ENCODE results near the gene ERBB4. TPM values are rescaled to one million over a fixed set of nuclear protein-coding genes. Genes with fewer than 3 reads are reported as not detected.
A peak's percentile ranks its signal among the peaks of the same experiment; 100 is the strongest.

The ERBB4 gene
- total RNA-seq, 1 donor from 2014 or later, result 9.2 TPM

DNA sequence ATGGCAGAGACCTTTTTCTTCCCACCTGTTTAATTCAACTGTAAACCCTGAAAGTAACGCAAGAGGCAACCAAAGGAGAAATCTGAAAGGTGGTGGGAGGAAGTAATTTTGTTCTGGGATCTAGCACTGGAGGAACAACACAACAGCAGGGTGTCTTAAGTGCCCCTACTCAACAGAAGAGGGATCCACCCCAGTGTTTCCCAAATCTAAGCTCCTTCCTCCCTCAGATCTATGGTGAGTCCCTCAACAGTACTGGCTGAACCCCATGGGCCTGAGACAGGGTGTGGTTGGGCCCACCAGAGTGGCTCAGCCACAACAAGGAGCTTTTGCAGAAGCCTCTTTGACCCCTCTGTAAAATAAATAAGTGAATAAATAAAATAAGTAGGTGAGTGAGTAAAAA, 790.3 kb downstream of the ERBB4 start:
- H3K27me3 Mint-ChIP-seq (ENCODE audit: low read depth), result no peaks in the 10 kb centered on the region
- peaks cover 12% of the 10 kb centered on the region for H3K4me1 Mint-ChIP-seq
- H3K36me3 Mint-ChIP-seq, result no peaks in the 10 kb centered on the region
- no peak for DNase-seq (ENCODE audit: low spot score in 2 of 2, unreplicated experiment in 2 of 2)
- no peak overlapping the region for H3K27ac Mint-ChIP-seq
- no peak overlapping the region for H3K4me3 Mint-ChIP-seq
- H3K9me3 Mint-ChIP-seq, result no peaks in the 10 kb centered on the region
- TF ChIP-seq, protein P1, sequence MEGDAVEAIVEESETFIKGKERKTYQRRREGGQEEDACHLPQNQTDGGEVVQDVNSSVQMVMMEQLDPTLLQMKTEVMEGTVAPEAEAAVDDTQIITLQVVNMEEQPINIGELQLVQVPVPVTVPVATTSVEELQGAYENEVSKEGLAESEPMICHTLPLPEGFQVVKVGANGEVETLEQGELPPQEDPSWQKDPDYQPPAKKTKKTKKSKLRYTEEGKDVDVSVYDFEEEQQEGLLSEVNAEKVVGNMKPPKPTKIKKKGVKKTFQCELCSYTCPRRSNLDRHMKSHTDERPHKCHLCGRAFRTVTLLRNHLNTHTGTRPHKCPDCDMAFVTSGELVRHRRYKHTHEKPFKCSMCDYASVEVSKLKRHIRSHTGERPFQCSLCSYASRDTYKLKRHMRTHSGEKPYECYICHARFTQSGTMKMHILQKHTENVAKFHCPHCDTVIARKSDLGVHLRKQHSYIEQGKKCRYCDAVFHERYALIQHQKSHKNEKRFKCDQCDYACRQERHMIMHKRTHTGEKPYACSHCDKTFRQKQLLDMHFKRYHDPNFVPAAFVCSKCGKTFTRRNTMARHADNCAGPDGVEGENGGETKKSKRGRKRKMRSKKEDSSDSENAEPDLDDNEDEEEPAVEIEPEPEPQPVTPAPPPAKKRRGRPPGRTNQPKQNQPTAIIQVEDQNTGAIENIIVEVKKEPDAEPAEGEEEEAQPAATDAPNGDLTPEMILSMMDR (IDR thresholded peaks at IDR 0.05; ENCODE audit: unreplicated experiment), result no peak

DNA sequence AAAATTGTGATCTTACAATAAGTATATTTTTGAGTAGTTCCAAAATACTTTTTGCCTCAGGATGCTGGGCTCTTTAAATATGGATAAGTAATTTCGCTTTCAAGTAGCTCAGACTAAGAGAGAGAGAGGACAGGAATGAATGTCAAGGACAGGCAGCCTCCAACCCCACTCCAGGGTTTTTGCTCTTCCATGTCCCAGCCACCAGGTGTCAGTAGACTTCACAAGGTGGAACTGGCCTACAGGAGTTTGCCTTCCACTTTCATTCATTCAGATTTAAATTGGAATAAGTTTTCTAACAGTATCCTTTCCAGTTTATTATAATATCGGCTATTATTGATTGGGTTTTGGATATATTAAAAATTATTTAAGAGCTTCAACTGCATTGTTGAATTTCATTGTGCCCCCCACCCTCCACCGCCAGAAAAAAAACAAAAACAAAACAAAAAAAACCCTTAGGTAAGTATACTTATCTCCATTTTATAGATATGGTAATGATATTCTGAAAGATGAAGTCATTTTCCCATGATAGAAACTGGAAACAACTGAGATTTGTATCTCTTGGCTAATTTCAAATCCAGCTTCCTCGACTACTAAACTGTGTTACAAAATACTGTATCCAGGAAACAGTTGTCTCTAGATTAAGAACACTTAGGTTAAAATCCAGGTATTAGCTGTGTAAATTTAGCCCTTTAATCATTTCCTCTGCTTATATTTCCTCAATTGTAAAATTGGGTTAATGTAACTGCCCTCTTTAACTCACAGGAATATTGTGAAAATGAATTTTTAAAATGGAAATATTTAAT, 793.1 kb downstream of the ERBB4 start:
- peaks cover 17% of the 10 kb centered on the region for H3K4me1 Mint-ChIP-seq
- no peak overlapping the region for H3K27ac Mint-ChIP-seq
- H3K4me3 Mint-ChIP-seq, result no peak overlapping the region
- TF ChIP-seq, protein P1 (IDR thresholded peaks at IDR 0.05; ENCODE audit: unreplicated experiment), result peak; percentile 83
- no peaks in the 10 kb centered on the region for H3K36me3 Mint-ChIP-seq
- H3K27me3 Mint-ChIP-seq (ENCODE audit: low read depth), result no peaks in the 10 kb centered on the region
- no peaks in the 10 kb centered on the region for H3K9me3 Mint-ChIP-seq
- DNase-seq (ENCODE audit: low spot score in 2 of 2, unreplicated experiment in 2 of 2), result peak in 1 of 2 experiments; percentile 48

DNA sequence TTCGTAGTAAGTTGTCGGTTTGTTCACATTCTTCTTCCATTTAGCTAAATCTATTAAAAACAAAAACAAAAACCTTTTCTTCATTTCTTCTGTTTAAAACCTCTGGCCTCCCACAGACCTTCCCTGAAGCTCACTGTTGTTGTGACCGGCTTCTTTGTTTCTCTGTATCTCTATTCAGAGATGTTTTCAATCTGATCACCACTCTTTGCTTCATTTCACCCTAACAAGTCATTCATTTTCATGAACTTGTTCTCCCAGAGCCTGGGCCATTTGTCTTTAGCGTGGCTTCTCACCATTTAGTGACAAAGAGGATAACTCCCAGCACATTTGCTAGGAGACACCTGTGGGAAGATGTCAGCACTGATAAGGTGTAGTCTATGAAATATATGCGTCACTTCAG, 794.2 kb downstream of the ERBB4 start:
- Mint-ChIP-seq H3K27ac (no peak overlapping the region), H3K4me3 (no peak overlapping the region), H3K4me1 (peaks cover 17% of the 10 kb centered on the region), H3K9me3 (no peaks in the 10 kb centered on the region), H3K36me3 (no peaks in the 10 kb centered on the region), H3K27me3 (ENCODE audit: low read depth) (no peaks in the 10 kb centered on the region)
- DNase-seq (ENCODE audit: low spot score in 2 of 2, unreplicated experiment in 2 of 2), result no peak
- TF ChIP-seq, protein P1 (IDR thresholded peaks at IDR 0.05; ENCODE audit: unreplicated experiment), result no peak

DNA sequence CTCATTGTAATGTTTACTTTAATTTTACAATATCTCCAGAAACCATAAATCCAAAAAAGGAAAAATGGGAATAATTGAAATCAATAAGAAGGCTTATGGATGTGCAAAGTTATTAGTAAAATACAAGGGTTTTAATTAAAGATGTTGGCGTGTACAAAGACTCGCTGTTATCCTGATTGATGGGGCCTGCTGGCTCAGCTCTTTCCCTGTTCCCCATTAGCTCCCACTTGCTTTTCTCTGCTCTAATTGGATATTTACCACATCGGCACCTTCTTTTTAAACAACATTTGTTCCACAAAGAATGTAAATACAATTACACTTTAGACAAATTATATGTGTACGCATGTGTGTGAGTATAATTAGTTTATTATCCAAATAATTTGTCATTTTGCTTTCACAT, 796.6 kb downstream of the ERBB4 start:
- no peaks in the 10 kb centered on the region for H3K27me3 Mint-ChIP-seq (ENCODE audit: low read depth)
- no peak overlapping the region for H3K27ac Mint-ChIP-seq
- DNase-seq (ENCODE audit: low spot score in 2 of 2, unreplicated experiment in 2 of 2), result no peak
- TF ChIP-seq, protein P1 (IDR thresholded peaks at IDR 0.05; ENCODE audit: unreplicated experiment), result no peak
- no peaks in the 10 kb centered on the region for H3K9me3 Mint-ChIP-seq
- no peak overlapping the region for H3K4me3 Mint-ChIP-seq
- no peaks in the 10 kb centered on the region for H3K36me3 Mint-ChIP-seq
- H3K4me1 Mint-ChIP-seq, result peaks cover 17% of the 10 kb centered on the region

DNA sequence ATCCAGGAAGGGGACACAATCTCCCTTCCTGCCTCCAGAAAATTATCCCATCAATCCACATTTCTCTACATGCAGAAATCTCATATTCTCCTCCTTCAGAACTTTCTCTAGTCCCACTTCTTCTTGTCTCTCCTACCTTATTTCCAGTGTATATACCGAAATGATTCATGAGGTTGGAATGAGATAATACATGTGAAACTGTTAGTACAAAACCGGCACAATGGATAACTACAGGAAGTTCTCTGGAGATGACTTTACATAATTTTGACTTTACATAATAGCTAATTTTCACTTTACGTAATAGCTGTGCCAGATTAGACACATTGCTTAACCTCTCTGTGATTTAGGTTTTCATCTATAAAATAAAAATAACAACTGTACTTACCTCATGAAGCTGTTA, 801.3 kb downstream of the ERBB4 start:
- no peaks in the 10 kb centered on the region for H3K9me3 Mint-ChIP-seq
- H3K36me3 Mint-ChIP-seq, result no peaks in the 10 kb centered on the region
- no peak for DNase-seq (ENCODE audit: low spot score in 2 of 2, unreplicated experiment in 2 of 2)
- TF ChIP-seq, protein P1 (IDR thresholded peaks at IDR 0.05; ENCODE audit: unreplicated experiment), result no peak
- H3K4me1 Mint-ChIP-seq, result no peaks in the 10 kb centered on the region
- H3K27ac Mint-ChIP-seq, result no peak overlapping the region
- no peaks in the 10 kb centered on the region for H3K27me3 Mint-ChIP-seq (ENCODE audit: low read depth)
- H3K4me3 Mint-ChIP-seq, result no peak overlapping the region
